H1 (cell line): ENCODE data around the gene EMD. TPM values are rescaled to one million over a fixed set of nuclear protein-coding genes. Genes with fewer than 3 reads are reported as not detected.

Source experiments
- polyA plus RNA-seq, 7 experiments: library from polyadenylated mRNA; depleted of rRNA in 3 of 7; stranded (reverse) in 5 of 7; unstranded in 2 of 7; fragments of >200 nt in 5 of 7; fragments of 200-250 nt in 2 of 7; gene quantifications; 1 replicate in 5 of 7; 2 replicates in 1 of 7; 4 replicates in 1 of 7; pipeline versions ENCODE4 v1.2.1 to v1.2.3, GENCODE V29; 2011 to 2013; ENCODE audit warnings: missing spikeins in 2 of 7, mixed read lengths in 2 of 7
- total RNA-seq: library from RNA; stranded (reverse); fragmentation: NEBNext Ultra II Directional; extraction: Animal tissue kit (Norgen Biotek cat#: 25700); gene quantifications from 2 replicates; pipeline ENCODE4 v1.2.1, GENCODE V29; 2021
- TF ChIP-seq, protein P1 (sequence below): fragments of 300-600 bp; sonication (generic); IDR thresholded peaks from 2 replicates; pipeline ENCODE4 v1.7.1; 2012; ENCODE audit warnings: low read length, moderate library complexity, mild to moderate bottlenecking, inconsistent platforms; ENCODE audit not compliant: insufficient replicate concordance

EMD gene
- total and polyA plus RNA-seq, 2 of the 8 experiments (the other 6 are each of a cell fraction or from before 2014, with no cell fraction given): 45.5 to 109 TPM

DNA sequence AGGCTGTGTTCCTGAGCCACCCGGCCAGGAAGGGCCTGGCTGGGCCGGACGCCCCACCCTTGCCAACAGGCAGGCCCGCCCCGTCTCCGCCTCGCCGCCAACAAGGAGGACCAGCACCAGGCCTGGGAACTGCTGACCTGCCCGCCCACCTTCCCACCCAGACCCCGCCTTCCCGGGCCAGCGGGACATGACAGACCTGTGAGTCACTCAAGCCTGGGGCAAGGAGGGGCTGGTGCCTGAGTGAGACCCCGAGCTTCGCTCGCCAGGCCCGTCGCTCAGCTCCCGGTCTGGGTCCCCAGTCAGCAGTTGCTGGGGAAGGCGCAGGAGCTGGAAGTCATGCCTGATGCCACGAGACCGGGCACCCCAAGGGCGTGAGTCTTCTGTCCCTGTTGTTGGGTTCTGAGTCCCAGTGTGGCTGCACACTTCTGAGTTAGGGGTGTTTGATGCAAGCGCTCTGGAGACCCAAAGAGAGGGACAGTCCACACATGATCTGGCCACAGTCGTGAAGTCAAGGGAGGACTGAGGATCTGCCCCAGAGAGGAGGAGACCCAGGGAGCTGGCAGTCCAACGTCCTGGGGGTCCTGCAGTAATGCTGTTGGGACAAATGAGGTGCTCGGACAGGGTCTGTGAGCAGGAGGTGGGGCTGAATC lies 30.3 kb downstream of the EMD start, which contains the start of gene DNASE1L1 (continued):
- TF ChIP-seq, protein P1, sequence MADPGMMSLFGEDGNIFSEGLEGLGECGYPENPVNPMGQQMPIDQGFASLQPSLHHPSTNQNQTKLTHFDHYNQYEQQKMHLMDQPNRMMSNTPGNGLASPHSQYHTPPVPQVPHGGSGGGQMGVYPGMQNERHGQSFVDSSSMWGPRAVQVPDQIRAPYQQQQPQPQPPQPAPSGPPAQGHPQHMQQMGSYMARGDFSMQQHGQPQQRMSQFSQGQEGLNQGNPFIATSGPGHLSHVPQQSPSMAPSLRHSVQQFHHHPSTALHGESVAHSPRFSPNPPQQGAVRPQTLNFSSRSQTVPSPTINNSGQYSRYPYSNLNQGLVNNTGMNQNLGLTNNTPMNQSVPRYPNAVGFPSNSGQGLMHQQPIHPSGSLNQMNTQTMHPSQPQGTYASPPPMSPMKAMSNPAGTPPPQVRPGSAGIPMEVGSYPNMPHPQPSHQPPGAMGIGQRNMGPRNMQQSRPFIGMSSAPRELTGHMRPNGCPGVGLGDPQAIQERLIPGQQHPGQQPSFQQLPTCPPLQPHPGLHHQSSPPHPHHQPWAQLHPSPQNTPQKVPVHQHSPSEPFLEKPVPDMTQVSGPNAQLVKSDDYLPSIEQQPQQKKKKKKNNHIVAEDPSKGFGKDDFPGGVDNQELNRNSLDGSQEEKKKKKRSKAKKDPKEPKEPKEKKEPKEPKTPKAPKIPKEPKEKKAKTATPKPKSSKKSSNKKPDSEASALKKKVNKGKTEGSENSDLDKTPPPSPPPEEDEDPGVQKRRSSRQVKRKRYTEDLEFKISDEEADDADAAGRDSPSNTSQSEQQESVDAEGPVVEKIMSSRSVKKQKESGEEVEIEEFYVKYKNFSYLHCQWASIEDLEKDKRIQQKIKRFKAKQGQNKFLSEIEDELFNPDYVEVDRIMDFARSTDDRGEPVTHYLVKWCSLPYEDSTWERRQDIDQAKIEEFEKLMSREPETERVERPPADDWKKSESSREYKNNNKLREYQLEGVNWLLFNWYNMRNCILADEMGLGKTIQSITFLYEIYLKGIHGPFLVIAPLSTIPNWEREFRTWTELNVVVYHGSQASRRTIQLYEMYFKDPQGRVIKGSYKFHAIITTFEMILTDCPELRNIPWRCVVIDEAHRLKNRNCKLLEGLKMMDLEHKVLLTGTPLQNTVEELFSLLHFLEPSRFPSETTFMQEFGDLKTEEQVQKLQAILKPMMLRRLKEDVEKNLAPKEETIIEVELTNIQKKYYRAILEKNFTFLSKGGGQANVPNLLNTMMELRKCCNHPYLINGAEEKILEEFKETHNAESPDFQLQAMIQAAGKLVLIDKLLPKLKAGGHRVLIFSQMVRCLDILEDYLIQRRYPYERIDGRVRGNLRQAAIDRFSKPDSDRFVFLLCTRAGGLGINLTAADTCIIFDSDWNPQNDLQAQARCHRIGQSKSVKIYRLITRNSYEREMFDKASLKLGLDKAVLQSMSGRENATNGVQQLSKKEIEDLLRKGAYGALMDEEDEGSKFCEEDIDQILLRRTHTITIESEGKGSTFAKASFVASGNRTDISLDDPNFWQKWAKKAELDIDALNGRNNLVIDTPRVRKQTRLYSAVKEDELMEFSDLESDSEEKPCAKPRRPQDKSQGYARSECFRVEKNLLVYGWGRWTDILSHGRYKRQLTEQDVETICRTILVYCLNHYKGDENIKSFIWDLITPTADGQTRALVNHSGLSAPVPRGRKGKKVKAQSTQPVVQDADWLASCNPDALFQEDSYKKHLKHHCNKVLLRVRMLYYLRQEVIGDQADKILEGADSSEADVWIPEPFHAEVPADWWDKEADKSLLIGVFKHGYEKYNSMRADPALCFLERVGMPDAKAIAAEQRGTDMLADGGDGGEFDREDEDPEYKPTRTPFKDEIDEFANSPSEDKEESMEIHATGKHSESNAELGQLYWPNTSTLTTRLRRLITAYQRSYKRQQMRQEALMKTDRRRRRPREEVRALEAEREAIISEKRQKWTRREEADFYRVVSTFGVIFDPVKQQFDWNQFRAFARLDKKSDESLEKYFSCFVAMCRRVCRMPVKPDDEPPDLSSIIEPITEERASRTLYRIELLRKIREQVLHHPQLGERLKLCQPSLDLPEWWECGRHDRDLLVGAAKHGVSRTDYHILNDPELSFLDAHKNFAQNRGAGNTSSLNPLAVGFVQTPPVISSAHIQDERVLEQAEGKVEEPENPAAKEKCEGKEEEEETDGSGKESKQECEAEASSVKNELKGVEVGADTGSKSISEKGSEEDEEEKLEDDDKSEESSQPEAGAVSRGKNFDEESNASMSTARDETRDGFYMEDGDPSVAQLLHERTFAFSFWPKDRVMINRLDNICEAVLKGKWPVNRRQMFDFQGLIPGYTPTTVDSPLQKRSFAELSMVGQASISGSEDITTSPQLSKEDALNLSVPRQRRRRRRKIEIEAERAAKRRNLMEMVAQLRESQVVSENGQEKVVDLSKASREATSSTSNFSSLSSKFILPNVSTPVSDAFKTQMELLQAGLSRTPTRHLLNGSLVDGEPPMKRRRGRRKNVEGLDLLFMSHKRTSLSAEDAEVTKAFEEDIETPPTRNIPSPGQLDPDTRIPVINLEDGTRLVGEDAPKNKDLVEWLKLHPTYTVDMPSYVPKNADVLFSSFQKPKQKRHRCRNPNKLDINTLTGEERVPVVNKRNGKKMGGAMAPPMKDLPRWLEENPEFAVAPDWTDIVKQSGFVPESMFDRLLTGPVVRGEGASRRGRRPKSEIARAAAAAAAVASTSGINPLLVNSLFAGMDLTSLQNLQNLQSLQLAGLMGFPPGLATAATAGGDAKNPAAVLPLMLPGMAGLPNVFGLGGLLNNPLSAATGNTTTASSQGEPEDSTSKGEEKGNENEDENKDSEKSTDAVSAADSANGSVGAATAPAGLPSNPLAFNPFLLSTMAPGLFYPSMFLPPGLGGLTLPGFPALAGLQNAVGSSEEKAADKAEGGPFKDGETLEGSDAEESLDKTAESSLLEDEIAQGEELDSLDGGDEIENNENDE: no peak
